ENCODE results near the gene ETFRF1. TPM values are rescaled to one million over a fixed set of nuclear protein-coding genes. Genes with fewer than 3 reads are reported as not detected.

ETFRF1 gene
- total and polyA plus RNA-seq, 2 of the 8 experiments (the other 6 are each of a cell fraction or from before 2014, with no cell fraction given) = 4.3 to 7.7 TPM

DNA sequence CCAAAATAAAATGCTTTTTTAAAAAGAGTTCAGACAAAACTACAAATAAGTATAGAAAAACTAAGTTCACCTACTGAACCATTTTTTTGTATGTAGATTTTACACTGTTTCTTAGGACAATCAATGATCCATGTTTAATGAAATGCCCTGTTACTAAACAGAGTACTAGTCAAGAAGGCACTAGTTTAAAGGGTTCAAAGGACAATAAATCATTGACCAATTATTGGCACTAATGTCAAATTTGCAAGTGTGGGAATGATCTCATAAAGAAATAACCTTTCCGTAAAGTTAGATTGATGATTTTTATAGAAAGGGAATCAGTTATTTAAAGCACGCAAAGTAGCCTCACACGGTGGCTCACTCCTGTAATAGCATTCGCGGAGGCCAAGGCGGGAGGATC, 4.2 kb upstream of the ETFRF1 start:
- no peak overlapping the region for H3K14ac ChIP-seq (ENCODE audit: insufficient read length)
- ChIA-PET CTCF (ENCODE audit: partially characterized antibody) (no interaction called here), POLR2A (ENCODE audit: partially characterized antibody) (no interaction called here)
- H2BK12ac ChIP-seq (ENCODE audit: low read depth, low read length) = no peak overlapping the region
- FAIRE-seq (no peak), DNase-seq (ENCODE audit: low read depth in 1 of 2, low spot score in 2 of 2) (no peak)
- H3K18ac ChIP-seq (ENCODE audit: extremely low read depth, low read length) = no peak overlapping the region
- H3K23ac ChIP-seq (ENCODE audit: insufficient read length) = no peak overlapping the region
- no peak overlapping the region for H2BK120ac ChIP-seq (replicated peaks; ENCODE audit: low read depth, low read length)
- no peak overlapping the region for H2AFZ ChIP-seq (ENCODE audit: low read length)
- no peak overlapping the region for H2BK20ac ChIP-seq (ENCODE audit: low read length)
- H3K4me2 ChIP-seq (ENCODE audit: insufficient read depth in 1 of 2, low read depth in 2 of 2, low read length in 2 of 2) = no peak overlapping the region
- H3K27ac ChIP-seq (ENCODE audit: low read depth, low read length) = no peak overlapping the region
- no peak overlapping the region for H2AK5ac ChIP-seq (ENCODE audit: low read depth, low read length)
- no peak overlapping the region for H4K8ac ChIP-seq (ENCODE audit: extremely low read depth, insufficient read depth, low read length)
- peaks cover 0 to under 1% (median 0%) of the 10 kb centered on the region in 4 experiments; a peak in 1 of 7 replicates for H3K4me1 ChIP-seq (replicated peaks in 1 of 4; ENCODE audit: control insufficient read depth in 3 of 4, insufficient read depth in 4 of 4, low read length in 3 of 4)
- no peaks in the 10 kb centered on the region for H3K79me2 ChIP-seq (ENCODE audit: control insufficient read depth in 1 of 2, insufficient read depth in 2 of 2, low read length in 2 of 2)
- H3K4ac ChIP-seq (replicated peaks; ENCODE audit: insufficient read length, low read depth, low read length) = no peak overlapping the region
- no peak for TF ChIP-seq YY1 (IDR thresholded peaks at IDR 0.05; ENCODE audit: low read depth, low read length)
- H3K23me2 ChIP-seq (ENCODE audit: low read depth, low read length) = no peaks in the 10 kb centered on the region
- no peaks in the 10 kb centered on the region for H3K9me3 ChIP-seq (ENCODE audit: insufficient read depth in 2 of 2, low read depth in 1 of 2, low read length in 1 of 2)
- WGBS, 2 experiments (ENCODE audit: extremely low coverage in 1 of 2, insufficient coverage in 1 of 2, insufficient read length in 1 of 2, insufficient replicate concordance in 2 of 2, low coverage in 1 of 2, low lambda C conversion rate in 2 of 2, missing lambda C conversion rate in 1 of 2) = 86% methylated on average over 6 of the region's 6 CpGs; no CpG with 5 or more reads in 1 of the 2 experiments
- H4K5ac ChIP-seq (ENCODE audit: insufficient read length, low read depth, low read length) = no peak overlapping the region
- no peak overlapping the region for H2BK5ac ChIP-seq (ENCODE audit: low read depth, low read length)
- H3K4me3 ChIP-seq (ENCODE audit: extremely low read depth in 1 of 4, insufficient read depth in 2 of 4, low read depth in 3 of 4, low read length in 4 of 4) = no peak overlapping the region
- no peaks in the 10 kb centered on the region for H4K20me1 ChIP-seq (replicated peaks in 1 of 2; ENCODE audit: control insufficient read depth in 1 of 2, insufficient read depth in 2 of 2, low read length in 2 of 2)
- no peak overlapping the region for H2BK15ac ChIP-seq (ENCODE audit: low read length)
- no peaks in the 10 kb centered on the region for H3K79me1 ChIP-seq (ENCODE audit: low read depth, low read length)
- H3K27me3 ChIP-seq (replicated peaks in 1 of 4; ENCODE audit: control insufficient read depth in 3 of 4, extremely low read depth in 1 of 4, insufficient read depth in 3 of 4, low read length in 3 of 4) = no peaks in the 10 kb centered on the region
- no peak overlapping the region for H3K56ac ChIP-seq (replicated peaks; ENCODE audit: insufficient read length, low read depth, low read length)
- no peak overlapping the region for H3K9ac ChIP-seq (replicated peaks in 1 of 4; ENCODE audit: extremely low read depth in 1 of 4, low read depth in 3 of 4, low read length in 3 of 4)
- no peaks in the 10 kb centered on the region for H3K36me3 ChIP-seq (ENCODE audit: control insufficient read depth in 2 of 4, insufficient read depth in 4 of 4, low read length in 3 of 4)
- no peak overlapping the region for H4K91ac ChIP-seq (replicated peaks; ENCODE audit: insufficient read length, low read length)

Data from H1 (cell line).